ENCODE data around the gene CENPB.
A peak's percentile ranks its signal among the peaks of the same experiment; 100 is the strongest.
"Not testable (repeated sequence)": the region's sequence is repeated elsewhere in the genome, so short reads cannot be mapped to it uniquely, and the experiment has no call there.

Gene CENPB

DNA sequence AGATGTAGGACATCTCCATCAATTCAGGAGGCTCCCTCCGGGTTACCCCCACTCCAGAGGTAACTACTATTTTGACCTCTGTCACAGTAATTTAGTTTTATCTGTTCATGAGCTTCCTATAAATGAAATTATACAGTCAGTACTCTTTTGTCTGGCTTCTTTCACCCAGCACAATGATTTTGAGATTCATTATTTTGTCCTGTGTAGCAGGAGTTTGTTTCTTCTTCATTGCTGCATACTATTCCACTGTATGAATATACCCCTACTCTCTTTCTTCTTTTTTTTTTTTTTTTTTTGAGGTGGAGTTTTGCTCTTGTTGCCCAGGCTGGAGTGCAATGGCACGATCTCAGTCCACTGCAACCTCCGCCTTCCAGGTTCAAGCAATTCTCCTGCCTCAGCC lies 22.0 kb upstream of the CENPB start:
- DNase-seq = no peak

DNA sequence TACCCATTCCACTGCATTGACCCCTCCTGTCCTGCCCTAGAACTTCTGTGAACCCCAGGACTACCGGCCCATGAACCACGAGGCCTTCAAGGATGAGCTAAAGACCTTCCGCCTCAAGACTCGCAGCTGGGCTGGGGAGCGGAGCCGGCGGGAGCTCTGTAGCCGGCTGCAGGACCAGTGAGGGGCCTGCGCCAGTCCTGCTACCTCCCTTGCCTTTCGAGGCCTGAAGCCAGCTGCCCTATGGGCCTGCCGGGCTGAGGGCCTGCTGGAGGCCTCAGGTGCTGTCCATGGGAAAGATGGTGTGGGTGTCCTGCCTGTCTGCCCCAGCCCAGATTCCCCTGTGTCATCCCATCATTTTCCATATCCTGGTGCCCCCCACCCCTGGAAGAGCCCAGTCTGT lies 18.2 kb upstream of the CENPB start:
- no peak for DNase-seq

DNA sequence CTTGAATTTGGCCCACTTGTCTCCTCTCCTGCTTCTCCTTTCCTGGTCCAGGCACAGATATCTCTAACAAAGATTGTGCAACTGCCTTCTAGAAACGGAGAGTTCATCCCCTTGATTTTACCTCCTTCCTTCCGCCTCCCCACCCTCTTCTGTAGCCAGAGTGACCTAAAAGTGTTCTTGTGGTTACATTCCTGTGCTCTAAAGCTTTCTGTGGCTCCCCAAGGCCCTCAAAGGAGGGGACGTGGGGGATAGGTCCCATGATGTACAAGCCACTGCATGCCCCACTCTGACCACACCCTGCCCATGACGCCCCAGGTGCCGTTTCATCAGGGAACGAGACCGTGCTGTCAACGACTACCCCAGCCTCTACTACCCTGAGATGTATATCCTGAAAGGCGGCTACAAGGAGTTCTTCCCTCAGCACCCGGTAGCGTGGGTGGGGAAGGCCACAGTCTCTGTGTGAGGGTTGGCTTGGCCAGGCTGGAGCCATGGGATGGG lies 17.8 kb upstream of the CENPB start:
- no peak for DNase-seq

DNA sequence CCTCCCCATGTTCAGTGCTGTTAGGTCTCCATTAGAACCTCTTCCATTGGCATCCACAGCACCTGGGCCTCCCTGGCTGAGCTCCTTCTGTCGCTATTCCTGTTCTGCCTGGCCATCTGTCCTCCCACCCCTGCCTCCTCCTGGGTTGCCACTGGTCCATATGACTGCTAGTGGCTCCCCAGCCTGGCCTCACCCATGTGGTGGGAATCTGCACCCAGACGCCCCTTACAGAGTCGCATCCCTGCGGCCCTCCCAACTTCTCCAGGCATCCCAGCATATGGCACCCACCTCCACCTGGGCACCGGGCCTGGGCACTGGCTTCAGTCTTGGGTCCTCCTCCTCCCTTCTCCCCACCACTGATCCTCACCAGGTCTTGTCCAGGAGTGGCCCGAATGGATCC lies 17.3 kb upstream of the CENPB start:
- DNase-seq = no peak

DNA sequence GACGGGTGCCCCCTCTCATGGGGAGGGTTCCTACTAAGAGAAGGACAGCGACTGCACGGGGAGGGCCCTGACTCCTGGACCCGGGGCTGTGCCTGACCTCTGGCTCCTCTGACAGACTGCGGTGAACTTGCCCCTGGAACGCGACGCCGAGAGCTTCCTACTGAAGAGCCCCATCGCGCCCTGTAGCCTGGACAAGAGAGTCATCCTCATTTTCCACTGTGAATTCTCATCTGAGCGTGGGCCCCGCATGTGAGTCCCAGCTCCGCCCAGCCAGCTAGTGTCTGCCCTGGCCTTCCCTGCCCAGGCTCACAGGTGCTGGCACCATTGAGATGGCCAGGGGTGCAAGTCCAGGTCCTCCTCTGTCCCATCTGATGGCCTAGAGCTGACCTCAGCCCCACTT lies 16.7 kb upstream of the CENPB start:
- DNase-seq = no peak

DNA sequence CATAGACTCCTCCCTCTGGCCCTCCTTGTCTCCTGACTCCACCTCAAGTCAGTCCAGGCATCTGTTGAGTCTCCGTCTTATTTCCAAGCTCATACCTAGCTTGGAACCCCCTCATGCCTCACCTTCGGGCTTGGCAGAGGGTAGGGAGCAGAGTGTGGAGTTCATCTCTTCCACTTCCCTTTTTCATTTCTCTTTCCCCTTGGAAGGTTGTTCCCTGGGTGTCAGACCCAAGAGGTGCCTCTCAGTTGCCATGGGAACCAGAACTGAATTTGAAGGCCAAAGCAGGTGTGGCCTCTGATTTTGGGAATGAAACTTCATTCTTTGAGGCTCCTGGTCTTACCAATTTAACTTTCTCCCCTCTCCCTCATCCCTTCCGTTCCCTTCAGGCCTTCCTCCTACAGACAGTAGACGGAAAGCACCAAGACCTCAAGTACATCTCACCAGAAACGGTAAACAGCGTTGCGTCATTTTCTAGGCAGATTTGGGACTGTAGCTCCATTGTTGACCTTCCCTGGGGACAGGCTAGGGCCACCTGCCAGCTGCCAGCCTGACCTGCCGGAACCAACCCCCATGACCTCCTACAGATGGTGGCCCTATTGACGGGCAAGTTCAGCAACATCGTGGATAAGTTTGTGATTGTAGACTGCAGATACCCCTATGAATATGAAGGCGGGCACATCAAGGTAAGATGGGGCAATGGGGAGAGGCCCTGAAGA lies 16.1 kb upstream of the CENPB start:
- DNase-seq = no peak

DNA sequence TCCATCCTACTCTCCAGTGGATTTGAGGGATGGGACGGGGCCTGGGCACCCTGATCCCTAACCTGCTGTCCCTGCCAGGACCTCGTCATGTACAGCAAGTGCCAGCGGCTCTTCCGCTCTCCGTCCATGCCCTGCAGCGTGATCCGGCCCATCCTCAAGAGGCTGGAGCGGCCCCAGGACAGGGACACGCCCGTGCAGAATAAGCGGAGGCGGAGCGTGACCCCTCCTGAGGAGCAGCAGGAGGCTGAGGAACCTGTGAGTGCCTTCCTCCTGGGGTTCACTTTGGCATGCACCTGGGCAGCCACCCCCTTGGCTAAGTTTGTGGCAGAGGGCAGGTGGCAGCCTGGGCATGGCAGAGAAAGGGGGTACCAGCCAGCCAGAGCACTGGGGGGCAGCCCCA lies 15.3 kb upstream of the CENPB start:
- no peak for DNase-seq

DNA sequence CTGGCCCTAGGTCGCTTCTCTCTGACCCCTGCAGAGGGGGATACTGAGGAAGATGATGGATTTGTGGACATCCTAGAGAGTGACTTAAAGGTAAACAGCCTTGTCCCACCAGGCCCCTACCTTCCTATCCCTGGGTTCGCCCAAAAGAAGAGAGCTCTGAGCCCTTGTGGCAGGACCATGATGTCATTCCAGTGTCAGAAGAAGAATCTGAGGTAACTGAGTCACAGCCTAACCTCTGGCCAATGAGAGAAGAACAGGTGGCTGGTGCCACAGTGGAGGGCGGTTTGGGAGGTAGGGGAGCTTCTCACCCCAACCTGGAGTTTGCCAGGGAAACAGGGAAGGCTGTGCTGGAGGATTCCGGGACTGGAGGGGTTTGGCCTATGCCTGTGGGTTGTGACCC lies 14.8 kb upstream of the CENPB start:
- DNase-seq = no peak

DNA sequence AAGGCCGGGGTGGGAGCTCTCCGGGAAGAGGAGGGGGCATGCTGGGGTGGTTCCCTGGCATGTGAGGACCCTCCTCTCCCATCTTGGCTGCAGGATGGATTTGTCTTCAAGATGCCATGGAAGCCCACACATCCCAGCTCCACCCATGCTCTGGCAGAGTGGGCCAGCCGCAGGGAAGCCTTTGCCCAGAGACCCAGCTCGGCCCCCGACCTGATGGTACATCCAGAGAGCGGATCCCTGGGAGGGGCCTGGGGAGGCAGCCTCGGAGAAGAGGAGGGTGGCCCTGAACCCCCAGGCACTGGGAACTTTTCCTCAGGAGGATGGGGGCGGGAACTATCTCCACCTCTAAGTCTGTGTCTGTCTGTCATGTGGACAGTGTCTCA lies 14.3 kb upstream of the CENPB start:
- DNase-seq = no peak

DNA sequence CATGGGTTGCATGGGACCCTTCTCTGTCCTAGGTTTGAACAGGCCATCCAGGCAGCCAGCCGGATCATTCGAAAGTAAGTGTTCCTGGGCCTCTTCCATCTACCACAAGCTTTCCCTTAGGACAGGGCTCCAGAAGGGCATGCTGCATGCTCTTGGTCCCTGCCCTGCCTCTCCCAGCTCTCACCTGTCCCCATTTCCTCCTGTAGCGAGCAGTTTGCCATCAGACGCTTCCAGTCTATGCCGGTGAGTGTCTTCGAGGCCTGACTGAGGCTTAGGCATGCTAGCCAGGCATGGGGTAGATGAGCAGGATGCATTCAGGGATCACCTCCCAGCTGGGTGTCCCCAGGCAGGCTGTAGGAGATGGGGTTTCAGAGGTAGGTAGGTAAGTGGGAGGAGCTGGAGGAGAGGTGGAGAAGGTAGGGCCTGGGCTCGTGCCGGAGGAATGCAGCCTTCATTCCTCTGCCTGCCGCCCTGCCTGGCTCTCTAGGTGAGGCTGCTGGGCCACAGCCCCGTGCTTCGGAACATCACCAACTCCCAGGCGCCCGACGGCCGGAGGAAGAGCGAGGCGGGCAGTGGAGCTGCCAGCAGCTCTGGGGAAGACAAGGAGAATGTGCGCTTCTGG lies 13.8 kb upstream of the CENPB start:
- DNase-seq = peak; percentile 37

DNA sequence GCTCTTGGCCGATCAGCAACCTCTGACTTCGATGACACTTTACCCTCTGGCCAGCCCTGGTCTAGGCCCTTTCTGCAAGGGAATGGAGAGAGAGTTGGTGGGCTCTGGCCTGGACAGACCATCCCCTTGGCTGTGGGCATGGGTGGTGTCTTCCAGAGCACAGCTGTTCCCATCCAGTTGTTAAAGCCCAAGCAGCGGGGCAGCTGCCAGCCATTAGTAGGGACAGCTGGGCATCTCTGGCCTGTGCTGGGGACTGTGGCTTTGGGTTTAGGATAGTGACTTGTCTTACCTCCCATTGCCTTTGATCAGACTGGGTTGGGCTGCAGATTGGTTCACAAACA lies 12.3 kb upstream of the CENPB start:
- no peak for DNase-seq

DNA sequence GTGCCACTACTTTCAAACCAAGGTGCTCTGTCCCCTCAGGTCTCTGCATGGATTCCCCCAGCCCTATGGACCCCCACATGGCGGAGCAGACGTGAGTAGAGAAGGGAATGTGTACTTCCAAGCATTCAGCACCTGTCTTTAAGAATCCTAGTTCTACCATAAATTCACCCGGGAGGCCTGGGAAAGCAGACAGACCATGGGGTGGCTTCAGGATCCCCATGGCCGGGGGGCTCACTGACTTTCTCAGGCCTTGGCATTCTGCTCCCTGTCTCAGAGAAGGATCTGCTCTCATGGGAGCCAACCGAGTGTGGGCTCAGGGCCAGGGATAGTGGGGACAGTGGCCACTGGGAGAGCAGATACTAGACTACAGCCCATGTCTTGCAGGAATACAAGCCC lies 11.8 kb upstream of the CENPB start:
- DNase-seq = no peak

DNA sequence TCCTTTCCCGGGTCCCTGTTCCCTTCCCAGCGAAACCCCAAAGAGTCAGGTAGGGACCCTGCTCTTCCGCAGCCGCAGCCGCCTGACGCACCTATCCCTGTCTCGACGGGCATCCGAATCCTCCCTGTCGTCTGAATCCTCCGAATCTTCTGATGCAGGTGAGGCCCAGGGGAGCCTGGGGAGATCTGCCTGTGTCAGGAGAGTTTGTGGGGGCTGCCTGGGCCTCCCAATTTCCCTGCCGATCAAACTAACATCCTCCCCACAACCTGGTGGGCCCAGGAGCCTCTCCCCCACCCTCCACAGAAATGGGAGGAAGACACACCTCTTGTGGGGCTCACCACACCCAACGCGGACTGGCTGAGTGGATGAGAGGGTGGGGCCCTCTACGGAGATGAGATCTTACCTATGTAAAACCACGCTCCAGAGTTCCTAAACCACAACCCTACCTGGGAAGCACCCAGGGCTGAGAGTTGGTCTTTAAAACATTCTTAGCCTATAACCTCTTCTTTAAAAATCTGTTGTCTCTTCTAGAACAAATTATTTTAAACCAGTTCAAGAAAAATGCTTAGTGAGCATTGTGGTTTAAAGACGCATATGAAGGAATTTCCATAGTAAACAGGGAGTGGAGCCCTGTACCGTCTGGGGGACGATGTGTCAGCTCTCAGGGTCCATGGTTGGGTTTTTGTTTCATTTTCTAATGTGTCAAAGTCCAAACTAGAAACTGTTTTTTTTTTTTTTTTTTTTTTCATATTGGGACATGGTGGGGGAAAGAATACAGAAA lies 11.2 kb upstream of the CENPB start:
- DNase-seq = peak; percentile 72

DNA sequence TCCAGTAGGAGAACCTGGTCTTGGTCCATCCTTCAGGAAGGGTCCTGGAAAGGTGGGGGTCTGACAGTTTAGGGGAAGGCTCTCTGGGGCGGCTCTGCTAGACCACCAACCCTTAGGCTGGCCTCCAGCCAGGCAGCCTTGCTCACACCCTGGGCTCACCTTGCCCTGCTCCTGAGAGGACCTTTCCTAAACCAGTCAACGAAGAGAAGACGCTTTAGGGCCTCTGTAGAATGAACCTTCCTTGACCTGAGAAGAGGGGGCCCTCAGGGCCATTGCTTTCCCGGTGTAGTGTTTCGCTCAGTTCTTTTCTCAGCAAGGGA lies 10.6 kb upstream of the CENPB start:
- DNase-seq = no peak

DNA sequence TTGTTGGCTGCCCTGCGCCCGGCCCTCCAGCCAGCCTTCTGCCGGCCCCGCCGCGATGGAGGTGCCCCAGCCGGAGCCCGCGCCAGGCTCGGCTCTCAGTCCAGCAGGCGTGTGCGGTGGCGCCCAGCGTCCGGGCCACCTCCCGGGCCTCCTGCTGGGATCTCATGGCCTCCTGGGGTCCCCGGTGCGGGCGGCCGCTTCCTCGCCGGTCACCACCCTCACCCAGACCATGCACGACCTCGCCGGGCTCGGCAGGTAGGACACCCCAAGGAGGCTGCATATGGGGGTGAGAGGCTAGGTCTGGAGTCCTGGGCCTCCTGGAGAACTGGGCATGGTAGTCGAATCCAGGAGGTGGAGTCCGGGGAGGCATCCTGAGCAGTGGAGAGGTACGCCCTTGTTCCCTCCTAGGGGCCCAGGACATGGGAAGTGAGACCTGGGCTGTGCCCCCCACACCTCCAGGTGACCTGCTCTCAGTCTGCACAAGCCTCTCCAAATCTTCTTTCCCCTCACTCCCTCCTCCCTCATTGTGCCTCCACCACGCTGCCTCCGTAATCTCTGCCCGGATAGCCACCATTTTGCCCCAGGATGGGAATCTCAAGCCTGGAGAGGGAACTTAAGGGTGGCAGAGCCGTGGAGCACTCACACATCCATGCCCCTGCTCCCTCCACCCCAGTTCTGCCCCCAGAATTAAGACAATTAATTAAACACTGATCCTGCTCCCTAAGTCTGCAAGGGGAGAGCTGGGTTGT lies 10.1 kb upstream of the CENPB start:
- no peak for DNase-seq

DNA sequence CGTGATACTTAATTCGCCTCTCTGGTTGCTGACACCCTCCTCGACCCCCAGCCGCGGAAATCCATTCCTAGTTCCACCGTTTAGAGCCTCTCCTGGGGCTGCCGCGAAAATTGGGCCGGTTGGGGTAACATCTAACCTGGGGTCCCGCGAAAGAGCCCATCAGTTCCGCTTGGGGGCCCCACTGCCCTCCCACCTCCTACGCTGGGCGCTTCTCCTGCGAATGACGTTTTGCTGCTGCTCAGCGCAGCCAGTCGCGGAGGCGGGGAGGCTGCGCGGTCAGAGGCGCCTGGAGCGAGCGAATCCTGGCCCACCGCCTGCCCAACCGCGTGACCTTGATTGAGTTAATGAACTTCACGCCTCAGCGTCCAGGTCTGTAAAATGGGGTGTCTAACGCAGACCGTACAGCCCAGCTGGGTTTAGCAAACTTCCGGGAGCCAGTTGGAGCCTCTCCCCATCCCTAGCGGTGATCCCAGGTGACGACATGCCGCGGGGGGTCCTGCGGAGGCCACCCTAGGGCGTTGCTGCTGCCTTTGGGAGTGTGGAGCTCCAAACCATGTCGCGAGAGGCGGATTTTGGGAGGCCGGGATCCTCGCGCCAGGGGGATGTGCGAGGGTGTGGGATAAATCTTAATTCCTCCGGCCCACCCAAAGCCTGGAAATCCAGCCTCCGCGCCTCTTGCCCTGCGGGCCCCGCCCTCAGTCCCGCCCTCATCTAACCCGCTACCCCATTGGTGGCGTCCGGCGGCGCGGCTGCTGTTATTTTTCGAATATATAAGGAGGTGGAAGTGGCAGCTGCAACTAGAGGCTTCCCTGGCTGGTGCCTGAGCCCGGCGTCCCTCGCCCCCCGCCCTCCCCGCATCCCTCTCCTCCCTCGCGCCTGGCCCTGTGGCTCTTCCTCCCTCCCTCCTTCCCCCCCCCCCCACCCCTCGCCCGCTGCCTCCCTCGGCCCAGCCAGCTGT lies 9.2 kb upstream of the CENPB start, which contains the start of gene CDC25B:
TSS of gene CDC25B (plus strand) at position 800 of the 958 bp plus-strand sequence. CDS start 222 bp downstream, outside the sequence.
- DNase-seq = peak; percentile 95

DNA sequence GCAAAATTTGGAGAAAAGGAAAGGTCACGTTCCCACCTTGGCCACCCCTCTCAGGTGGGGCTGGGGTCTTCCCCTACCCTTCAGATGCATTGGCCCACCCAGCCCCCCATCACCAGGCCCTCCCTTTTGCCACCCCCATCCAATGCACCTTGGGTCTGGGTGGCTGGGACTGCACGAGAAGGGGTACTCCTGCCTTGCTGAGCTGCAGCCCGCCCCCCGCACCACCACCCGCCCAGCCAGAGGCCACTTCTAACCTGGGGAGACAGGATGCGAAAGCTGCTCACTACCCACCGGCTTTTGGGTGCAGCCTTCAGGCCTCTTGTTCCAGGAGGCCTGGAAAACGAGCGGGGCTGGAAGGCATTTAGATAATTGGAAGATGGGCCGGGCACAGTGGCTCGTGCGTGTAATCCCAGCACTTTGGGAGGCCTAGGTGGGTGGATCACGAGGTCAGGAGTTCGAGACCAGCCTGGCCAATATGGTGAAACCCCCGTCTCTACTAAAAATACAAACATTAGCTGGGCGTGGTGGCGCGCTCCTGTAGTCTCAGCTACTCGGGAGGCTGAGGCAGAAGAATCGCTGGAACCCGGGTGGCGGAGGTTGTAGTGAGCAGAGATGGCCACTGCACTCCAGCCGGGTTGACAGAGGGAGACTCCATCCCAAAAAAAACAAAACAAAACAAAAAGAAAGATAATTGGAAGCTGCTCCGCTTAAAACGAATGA lies 8.3 kb upstream of the CENPB start:
- DNase-seq = no peak

DNA sequence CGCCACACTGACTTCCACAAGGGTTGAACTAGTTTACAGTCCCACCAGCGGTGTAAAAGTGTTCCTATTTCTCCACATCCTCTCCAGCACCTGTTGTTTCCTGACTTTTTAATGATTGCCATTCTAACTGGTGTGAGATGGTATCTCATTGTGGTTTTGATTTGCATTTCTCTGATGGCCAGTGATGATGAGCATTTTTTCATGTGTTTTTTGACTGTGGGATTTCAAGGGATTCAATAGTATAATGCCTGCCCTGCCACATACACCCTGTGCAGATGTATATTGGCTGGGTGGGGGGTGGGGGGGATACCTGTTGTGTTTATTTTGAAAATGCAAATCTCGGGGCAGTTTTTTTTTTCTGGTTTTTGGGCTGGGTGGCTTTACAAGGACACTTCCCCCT lies 7.6 kb upstream of the CENPB start:
- not testable (repeated sequence) for DNase-seq

DNA sequence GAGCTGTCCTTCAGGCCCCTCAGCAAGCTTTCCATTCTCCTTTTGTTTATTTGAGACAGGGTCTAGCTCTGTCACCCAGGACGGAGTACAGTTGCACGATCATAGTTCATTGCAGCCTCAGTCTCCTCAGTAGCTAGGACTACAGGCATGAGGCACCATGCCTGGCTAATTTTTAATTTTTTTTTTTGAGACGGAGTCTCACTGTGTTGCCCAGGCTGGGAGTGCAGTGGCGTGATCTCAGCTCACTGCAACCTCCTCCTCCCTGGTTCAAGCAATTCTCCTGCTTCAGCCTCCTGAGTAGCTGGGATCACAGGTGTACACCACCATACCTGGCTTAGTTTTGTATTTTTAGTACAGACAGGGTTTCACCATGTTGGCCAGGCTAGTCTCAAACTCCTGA lies 2.7 kb upstream of the CENPB start:
- DNase-seq = not testable (repeated sequence)

DNA sequence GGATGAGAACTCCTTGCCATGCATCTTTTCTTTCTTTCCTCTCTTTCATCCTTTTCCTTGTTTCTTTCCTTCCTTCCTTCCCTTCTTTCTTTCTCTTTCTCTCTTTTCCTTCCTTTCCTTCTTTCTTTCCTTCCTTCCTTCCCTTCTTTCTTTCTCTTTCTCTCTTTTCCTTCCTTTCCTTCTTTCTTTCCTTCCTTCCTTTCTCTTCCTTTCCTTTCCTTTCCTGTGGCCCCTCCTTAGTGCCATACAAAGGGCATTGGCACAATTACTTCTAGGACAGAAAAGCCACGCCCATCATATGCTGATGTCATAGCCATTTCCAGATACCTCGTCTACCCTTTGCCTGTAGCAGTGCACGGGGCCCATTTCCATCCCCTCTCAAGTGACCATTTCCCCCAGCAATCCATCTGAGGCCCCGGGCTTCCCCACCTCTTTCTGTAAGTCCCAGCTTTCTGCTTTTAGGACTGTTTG lies 2.2 kb upstream of the CENPB start:
- peak; percentile 50 for DNase-seq

DNA sequence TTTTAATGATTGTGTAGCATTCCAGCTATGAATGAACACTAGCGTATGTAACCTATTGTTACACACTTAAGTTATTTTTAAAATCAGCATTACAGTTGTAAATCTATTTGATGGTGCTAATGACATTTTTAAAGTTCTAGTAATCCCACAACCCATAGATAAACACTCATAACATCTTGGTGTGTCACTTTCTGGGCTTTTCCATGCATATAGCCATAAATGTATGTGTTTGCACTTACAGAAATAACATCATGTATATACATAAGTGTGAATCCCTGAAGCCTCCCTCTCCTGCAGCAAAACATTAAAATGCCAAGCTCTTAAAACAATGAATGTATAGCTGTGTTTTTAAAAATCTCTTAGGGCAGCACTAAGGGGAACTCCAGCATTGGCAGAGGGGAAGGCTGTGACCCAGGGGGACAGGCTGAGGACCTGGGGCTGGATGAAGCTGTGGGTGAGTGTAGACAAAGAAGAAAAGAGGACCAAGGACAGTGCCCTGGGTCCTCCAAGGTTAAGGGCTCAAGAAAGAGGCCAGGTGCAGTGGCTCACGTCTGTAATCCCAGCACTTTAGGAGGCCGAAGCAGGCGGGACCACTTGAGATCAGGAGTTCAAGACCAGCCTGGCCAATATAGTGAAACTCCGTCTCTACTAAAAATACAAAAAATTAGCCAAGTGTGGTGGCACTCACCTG lies 929 bp upstream of the CENPB start:
- DNase-seq = no peak

Data from NCI-H510A treated with DMSO at 0.1 percent for 48 hours (cell line).